ENCODE data around the gene C2orf68. TPM values are rescaled to one million over a fixed set of nuclear protein-coding genes. Genes with fewer than 3 reads are reported as not detected.

C2orf68 gene
- total and polyA plus RNA-seq, 2 of the 13 experiments (the other 11 are each of a cell fraction or from before 2014, with no cell fraction given), result 47.1 to 77.4 TPM

- TF ChIP-seq CENPBD1 (CRISPR knock-in tag; IDR thresholded peaks at IDR 0.05; ENCODE audit: borderline replicate concordance, low read depth) (no peak; the same call in 1 of the 2 replicates), ZNF674 (CRISPR knock-in tag; IDR thresholded peaks at IDR 0.05; ENCODE audit: low read depth) (no peak), SAP130 (CRISPR knock-in tag; IDR thresholded peaks at IDR 0.05; ENCODE audit: low read depth) (peak; percentile 89), KIAA2018 (CRISPR knock-in tag; IDR thresholded peaks at IDR 0.05; ENCODE audit: borderline replicate concordance) (no peak), ZNF710 (CRISPR knock-in tag; IDR thresholded peaks at IDR 0.05; ENCODE audit: borderline replicate concordance) (peak; percentile 89; the same call in 1 of the 2 replicates), SP4 (CRISPR knock-in tag; IDR thresholded peaks at IDR 0.05) (peak; percentile 81), ARHGAP35 (CRISPR knock-in tag; IDR thresholded peaks at IDR 0.05; ENCODE audit: borderline replicate concordance) (no peak), HOXA9 (CRISPR knock-in tag; IDR thresholded peaks at IDR 0.05; ENCODE audit: borderline replicate concordance) (no peak), ZBTB20 (CRISPR knock-in tag; IDR thresholded peaks at IDR 0.05; ENCODE audit: borderline replicate concordance, low read depth) (no peak), PCBP2 (optimal IDR thresholded peaks at IDR 0.05; ENCODE audit: low read depth, low read length, poor library complexity, severe bottlenecking) (no peak), ZNF446 (CRISPR knock-in tag; IDR thresholded peaks at IDR 0.05) (peak; percentile 62; the same call in 1 of the 2 replicates), ZBTB49 (CRISPR knock-in tag; IDR thresholded peaks at IDR 0.05; ENCODE audit: borderline replicate concordance) (no peak), RFXANK (CRISPR knock-in tag; IDR thresholded peaks at IDR 0.05) (no peak), ZNF615 (CRISPR knock-in tag; IDR thresholded peaks at IDR 0.05; ENCODE audit: borderline replicate concordance) (no peak), AKAP8 (CRISPR knock-in tag; IDR thresholded peaks at IDR 0.05) (no peak; the same call in none of the 2 replicates)
Observed at GRCh38 chr2:85602476-85603234, 9.2 kb downstream of the C2orf68 start, which contains the start of gene TMEM150A (continued).
